Measurements from ENCODE around the gene GHITM.

DNA sequence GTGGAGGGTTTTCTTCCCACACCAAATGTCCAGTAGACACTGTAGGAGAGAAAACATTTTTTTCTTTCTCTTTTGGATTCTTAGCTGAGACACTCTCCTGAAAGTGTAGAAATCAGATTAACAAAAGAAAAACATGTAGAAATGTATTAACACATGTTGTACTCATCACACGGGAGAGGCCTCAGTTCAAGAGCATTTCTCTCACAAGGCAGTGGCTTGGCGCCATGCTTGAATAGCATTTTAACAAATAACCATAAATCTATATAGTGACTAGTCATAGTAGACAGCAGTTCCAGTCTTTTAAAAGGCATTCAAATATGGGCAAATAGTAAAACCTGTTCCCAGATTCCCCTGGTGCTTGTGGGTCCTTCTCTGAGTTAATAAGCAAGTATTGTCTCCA is 38.3 kb upstream of the GHITM start:
- no peak for TF ChIP-seq EZH2 (IDR thresholded peaks at IDR 0.05)
- no peak for TF ChIP-seq POLR2AphosphoS5 (IDR thresholded peaks at IDR 0.05; ENCODE audit: borderline replicate concordance, low read depth, low read length)
- no peak for TF ChIP-seq FOXP2 (optimal IDR thresholded peaks at IDR 0.05; ENCODE audit: control extremely low read depth, extremely low read length, insufficient read depth)
